Fibroblast of skin of abdomen (primary cell): ENCODE results near the gene MRPL1.
"Not testable (repeated sequence)": the region's sequence is repeated elsewhere in the genome, so short reads cannot be mapped to it uniquely, and the experiment has no call there.

Source experiments
- DNase-seq: peaks from one replicate; pipeline ENCODE4 v3.0.0-alpha.2; 2013

MRPL1 gene

DNA sequence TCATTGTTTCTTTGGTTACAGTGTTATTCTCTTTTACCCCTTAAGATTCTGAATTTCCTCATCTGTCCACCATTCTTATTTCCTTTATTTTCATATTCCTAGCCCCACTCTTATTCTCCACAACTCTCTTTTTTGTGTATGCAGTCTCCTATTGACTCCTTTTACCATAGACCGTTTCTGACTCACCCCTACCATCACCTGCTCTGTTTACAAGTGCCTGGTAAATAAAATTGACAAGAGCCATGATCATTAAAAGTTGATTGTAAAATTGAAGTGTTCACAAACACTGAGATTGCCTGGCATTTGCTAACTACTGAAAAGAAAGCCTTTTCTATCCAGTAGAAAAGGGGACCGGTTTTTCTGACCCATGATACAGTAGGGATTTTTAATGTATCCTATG is 54.4 kb downstream of the MRPL1 start:
- DNase-seq: no peak

DNA sequence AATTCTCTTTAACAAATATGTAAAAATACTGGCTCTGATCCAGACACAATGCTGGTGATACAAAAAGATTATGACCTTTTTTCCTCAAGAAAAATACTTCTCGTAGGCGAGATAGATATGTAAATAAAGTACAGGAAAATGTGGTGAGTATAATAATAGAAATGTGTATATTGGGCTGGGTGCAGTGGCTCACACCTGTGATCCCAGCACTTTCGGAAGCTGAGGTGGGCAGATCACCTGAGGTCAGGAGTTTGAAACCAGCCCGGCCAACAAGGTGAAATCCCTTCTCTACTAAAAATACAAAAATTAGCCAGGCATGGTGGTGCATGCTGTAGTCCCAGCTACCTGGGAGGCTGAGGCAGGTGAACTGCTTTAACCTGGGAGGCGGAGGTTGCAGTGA is 55.0 kb downstream of the MRPL1 start:
- no peak for DNase-seq

DNA sequence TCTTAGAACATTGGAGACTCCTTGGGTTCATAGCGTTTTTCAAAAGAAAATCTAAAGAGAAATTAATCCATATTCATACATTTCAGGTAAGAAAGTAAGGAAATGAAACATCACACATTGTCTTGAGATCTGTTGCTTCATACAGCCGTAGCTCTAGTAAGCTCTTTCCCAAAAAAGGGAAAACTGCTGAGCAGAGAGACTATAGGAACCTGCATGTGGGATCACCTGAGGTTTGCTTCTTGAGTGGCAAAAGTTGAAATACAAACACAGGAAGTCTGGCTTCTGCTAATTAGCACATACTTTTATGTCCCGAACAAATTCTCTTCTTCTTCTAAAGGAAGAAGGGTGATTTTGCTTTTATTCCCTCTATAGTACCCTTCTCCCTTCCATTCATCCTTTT is 57.7 kb downstream of the MRPL1 start:
- no peak for DNase-seq

DNA sequence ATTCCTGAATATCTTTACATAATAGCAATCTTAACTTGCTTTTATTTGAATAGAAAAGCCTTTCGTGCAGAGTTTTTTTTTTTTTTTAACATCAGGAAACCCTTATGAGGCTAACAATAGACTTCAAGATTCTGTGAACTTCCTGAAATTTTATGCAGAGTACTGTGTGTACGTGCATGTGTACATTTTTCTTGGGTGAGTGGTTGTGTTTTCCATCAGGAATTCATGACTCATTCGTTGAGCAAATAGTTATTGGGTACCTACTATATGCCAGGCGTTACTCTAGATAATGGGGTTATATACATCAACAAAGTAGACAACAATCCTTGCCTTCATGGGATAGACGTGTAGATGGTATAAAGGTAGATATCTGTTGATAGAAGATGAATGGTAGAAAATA is 59.1 kb downstream of the MRPL1 start:
- peak; percentile 90 for DNase-seq

DNA sequence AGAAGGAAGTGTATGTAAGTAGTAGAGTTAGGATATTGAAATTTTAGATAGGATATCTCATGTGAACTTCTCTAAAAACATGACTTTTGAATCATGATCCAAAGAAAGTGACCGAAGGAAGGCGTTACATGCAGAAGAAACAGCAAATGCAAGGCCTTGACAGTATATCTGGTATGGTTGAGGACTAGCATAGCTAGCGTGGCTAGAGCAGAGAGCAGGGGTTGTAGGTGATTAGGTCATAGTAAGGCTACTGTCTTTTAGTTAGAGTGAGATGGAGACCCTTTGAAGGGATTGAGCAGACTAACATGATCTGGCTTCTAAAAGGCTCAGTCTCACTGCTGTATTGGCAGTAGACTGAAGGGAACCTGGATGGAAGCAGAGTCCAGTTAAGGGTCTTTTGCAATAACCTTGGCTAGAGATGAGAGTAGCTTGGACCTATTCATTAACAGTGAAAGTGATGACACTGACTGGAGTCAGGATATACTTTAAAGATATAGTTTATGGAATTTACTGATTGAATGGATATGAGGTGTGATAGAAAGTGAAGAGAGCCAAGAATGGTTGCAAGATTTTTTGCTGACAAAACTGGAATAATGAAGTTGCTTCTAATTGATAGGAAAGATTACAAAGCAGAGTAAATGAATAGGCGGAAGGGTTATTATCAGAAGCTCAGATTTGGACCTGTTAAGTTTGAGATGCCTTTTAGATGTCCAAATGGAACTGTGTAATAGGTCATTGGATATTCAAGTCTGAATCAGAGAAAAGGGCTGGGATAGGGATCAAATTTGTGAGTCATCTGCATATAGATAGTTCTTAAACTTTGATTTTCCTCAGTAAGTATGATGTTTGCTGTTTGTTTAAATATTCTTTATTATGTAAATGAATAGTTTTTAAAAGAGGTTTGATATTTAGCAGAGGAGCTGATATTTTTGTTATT is 59.8 kb downstream of the MRPL1 start:
- peak; percentile 27 for DNase-seq

DNA sequence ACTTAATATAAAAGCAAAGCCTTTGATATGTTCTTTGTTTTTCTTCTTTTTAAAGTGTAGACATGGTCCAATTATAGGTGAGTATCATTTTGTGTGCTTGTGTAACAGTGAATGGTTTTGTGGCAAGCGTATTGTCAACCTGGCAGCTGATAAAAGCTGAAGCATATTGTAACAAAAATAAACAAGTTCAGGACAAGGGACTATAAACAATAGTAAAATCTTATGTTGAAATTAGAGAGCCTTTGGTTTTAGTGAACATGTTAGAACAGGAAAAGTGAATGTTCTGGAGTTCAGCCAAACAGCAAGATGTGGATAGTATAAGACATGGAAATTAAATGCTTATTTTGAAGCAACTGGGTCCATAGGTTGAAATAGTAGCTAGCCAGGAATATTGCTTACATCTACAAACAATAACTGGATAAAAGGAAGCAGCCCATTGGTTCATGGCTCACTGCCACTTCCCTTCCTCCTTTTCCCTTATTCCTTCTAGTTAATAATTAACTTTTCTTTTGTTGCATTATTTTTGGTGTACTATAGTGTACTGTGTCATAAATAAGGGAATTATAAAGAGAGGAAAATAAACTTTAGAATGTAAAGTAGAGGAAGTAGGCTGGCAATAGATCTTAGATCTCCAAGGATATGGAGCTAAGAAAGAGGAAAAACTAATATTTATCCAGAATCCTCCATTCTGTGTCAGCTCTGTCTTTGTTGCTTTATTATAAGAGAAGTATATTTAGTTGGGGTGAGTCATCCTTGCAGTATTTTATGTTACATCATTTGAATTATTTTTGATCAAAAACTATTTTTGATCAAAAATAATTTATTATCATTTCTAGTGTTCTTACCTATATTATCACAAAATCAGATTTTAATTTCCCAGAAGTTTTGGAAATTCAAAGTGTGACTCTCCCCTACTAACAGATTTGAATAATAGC is 65.6 kb downstream of the MRPL1 start:
- DNase-seq: peak; percentile 23

DNA sequence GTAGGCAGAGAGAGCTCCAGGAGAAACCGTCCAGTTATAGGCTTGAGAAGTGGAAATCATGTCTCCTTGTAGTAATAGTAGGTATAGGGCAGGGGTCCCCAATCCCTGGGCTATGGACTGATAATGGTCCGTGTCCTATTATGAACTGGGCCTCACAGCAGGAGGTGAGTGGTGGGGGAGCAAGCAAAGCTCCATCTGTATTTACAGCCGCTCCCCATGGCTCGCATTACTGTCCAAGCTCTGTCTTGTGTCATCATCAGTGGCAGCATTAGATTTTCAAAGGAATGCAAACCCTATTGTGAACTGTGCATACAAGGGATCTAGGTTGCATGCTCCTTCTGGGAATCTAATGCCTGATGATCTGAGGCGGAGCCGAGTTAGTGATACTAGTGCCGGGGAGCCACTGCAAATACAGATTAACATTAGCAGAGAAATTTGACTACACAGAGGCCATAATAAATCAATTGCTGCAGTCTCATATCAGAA is 67.6 kb downstream of the MRPL1 start:
- DNase-seq: no peak

DNA sequence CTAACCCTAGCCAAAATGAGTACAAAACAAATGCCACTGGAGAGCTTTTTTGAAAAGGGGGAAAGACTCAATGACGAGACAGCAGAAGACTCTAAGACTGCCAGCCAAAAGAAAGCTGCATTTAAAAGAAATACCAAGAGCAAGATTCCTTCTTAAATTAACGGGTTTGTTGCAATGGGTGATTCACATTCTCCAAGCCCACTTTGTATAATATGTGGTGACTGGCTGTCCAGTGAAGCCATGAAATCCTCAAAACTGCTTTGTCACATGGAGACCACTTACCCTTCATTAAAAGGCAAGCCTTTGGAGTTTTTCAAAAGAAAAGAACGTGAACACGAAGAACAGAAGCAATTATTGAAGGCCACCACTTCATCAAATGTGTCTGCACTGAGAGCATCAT is 68.2 kb downstream of the MRPL1 start:
- DNase-seq: peak; percentile 16

DNA sequence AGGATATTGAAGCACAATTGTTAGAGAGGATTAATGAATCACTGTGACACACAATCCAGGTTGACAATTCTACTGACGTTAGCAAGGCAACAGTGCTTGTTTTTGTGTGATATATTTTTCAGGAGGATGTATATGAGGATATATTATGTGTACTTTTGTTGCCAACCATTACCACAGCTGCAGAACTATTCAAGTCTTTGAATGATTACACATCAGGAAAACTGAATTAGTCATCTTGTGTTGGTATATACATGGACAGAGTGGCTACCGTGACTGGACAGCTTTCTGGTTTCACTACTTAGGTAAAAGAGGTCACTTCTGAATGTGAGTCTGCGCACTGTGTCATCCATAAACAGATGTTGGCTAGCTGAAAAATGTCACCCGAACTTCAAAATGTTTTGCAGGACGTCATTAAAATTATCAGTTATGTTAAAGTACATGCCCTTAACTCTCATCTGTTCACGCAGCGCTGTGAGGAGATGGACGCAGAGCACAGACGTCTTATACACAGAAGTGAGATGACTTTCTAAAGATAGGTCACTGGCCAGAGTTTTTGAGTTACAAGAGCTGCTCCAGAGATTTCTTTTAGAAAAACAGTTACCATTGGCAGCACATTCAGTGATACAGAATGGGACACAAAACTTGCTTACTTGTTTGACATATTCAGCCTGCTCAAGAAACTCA is 69.0 kb downstream of the MRPL1 start:
- DNase-seq: peak; percentile 60

DNA sequence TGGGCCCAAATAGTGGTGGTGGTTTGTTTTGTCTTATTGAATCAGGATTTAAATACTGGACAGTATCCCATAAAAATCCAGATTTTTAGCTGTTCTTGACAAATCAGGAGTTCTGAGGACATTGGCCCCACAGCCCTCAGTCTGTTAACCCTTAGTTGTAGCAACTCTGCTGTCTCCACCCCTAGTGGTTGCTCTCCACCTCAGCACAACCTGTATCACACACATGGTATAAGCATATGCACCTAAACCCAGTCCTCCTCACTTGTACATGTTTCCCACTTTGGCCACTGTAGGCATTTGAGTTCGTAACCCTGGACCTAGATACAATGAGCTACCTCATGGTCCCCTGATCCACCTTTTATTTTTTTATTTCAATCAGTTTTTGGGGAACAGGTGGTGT is 75.9 kb downstream of the MRPL1 start:
- no peak for DNase-seq

DNA sequence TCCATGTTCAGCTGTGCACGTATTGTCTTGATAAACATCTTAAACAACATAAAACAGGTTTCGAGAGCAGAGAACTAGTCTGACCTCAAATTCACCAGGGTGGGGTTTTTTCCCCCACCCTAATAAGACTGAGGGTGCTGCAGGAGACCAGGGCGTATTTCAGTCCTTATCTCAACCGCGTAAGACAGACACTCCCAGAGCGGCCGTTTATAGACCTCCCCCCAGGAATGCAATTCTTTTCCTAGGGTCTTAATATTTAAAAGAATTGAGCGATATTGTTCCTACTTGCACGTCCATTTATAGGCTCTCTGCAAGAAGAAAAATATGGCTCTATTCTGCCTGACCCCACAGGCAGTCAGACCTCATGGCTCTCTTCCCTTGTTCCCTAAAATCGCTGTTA is 83.3 kb downstream of the MRPL1 start:
- DNase-seq: not testable (repeated sequence)

DNA sequence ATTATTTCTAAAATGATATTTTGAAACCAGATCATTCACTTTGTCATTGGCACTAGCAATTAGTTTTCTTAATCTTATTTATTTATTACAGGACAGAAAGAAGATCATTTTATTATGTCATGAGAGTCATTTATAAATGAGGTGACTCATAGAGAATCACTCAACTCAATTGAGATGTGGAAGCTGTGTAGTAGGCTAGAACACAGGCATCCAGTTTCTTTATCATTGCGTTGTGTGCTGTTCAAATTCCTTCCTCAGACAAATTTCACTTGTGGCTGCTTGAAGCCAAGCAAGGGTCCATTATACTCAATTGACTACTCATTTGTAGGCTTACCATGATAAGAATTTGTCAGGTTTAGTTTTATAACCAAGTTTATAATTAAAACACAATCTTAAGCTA is 87.6 kb downstream of the MRPL1 start:
- DNase-seq: no peak

DNA sequence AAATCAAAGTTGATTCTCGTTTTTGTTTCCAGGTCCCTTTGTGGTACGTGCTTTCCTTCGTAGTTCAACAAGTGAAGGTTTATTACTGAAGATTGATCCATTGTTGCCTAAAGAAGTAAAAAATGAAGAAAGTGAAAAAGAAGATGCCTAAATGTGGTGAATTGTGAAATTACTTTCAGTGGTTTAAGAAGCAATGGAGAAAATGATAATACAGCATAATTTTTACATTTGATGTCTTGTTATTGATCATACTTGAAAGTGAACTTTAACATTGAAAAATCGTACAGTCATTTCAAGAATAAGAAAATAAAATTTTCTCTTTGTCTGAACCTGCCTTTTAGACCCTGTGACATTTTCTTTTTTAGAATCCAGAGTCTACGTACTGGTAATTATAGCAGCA is 89.8 kb downstream of the MRPL1 start:
- no peak for DNase-seq

DNA sequence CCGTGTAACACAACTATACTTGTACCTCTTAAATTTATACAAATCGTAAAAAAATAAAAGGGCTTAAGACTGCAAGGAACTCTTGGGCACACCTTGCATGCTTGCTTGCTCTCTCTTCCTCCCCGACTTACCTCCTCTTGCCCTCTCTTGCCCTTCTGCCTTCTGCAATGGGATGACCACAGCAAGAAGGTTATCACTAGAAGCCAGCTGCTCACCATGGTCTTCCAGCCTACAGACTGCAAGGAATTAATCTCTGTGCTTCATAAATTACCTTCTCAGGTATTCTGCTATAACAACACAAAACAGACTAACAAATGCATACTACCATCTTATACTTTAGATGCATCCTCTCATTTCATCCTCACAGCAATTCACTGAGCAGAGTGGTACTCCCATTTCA is 92.1 kb downstream of the MRPL1 start:
- DNase-seq: no peak

DNA sequence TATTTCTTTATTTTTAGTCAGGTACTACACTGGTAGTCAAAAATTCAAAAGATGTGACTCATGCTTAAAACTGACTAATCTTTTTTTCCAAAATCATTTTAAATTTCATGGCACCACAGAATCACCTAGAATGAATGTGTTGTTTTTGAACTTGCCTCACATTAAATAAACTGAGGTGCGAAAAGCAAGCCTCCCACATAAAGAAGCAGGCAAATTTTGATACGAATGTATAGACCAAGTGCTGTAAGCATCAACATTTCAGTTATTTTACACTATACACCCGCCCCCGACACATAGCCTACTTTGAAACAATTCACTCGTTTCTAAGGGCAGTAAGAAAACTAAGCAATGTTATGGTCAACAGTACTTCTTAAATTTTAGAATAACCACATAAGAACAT is 94.3 kb downstream of the MRPL1 start:
- no peak for DNase-seq

DNA sequence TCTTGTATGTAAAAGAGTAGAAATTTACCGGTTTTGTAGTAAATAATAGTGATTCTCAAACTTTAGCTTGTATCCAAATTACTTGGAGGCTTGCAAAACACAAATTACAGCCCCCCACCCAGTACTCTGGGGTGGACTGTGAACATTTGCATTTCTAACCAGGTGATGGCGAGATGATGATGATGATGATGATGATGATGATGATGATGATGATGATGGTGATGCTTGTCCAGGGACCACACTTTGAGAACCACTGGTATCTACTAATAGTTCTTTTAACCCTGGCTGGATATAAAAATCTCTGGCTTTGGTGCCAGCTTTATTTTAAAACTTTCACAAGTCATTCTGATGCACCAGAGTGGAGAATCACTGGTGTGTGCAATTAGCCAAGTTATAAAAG is 96.3 kb downstream of the MRPL1 start:
- no peak for DNase-seq

DNA sequence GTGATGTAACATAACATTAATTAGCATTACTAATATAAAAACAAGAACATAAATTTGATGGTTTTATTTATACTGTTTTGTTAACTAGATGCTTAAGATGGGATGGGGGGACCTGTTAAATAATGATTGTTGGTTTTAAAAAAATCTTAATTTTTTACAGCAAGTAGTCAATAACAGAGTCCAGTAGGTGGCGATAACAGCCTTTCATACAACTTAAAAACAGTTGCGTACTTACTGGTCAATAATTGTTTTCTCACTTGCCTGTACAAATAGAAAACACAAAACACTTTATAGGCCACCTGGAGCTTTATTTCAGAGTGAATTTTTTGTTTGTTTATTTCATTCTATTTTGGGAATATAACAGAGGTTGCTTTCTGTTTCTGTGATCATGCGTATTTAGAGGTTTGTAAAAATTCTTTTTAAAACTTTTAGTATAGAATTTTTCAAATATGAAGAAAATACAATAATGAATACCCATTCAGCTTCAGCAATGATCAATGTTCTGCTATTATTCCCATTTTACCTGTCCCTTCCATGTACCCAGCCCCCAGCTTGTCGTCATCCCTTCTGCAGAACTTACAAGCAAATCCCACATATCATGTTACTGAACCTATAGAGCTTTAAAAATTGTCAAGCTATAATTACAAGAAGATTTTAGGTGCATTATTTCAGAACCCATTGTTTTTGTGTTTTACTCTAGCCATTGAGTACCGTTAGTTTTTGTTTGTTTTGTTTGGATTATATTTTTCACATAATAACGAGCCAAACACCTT is 97.1 kb downstream of the MRPL1 start:
- peak; percentile 45 for DNase-seq

DNA sequence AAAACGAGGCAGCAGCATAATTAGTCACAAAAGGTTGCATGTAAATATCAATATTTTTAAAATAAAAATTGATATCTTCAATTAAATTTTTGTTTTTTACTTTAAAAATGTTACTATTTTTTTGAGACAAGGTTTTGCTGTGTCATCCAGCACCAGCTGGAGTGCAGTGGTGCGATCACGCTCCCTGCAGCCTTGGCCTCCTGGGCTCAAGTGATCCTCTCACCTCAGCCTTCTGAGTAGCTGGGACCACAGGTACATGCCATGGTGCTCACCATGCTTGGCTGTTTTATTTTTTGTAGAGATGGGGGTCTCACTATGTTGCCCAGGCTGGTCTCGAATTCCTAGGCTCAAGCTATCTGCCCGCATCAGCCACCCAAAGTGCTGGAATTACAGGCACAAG is 97.7 kb downstream of the MRPL1 start:
- no peak for DNase-seq

DNA sequence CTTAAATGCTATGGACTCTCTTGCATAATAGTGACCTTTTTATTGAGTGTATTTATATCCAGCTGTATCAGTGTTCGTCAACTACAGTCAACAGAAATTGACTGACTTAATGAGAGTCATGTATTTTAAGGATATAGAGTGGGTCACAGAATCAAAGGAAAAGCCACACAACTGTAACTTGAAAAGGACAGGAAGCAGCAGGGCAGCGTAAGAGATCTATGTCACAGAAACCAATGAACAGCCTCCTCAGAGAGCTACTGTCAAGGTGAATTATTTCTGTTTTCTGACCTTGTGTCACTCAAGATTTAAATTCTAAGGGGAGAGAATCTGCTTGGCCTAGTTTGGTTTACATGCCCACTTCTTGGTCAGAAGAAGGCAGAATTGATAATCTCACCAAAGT is 100.4 kb downstream of the MRPL1 start:
- DNase-seq: no peak

DNA sequence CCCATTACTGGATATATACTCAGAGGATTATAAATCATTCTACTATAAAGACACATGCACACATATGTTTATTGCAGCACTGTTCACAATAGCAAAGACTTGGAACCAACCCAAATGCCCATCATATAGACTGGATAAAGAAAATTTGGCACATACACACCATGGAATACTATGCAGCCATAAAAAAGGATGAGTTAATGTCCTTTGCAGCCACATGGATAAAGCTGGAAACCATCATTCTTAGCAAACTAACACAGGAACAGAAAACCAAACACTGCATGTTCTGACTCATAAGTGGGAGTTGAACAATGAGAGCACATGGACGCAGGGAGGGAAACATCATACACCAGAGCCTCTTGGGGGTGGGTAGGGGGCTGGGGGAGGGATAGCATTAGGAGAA is 111.0 kb downstream of the MRPL1 start:
- DNase-seq: not testable (repeated sequence)

DNA sequence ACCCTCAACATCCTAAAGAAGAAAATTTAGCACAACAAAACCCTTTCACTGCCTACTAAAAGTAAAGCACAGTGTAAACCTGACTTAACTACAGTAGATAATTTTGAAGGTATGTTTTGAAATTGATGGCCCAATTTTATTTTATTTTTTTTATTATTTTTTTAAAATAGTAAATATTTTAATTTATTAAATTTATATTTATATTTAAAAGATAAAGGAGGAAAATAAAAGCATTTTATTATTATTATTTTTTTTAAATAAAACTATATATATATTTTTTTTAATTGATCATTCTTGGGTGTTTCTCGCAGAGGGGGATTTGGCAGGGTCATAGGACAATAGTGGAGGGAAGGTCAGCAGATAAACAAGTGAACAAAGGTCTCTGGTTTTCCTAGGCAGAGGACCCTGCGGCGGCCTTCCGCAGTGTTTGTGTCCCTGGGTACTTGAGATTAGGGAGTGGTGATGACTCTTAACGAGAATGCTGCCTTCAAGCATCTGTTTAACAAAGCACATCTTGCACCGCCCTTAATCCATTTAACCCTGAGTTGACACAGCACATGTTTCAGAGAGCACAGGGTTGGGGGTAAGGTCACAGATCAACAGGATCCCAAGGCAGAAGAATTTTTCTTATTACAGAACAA is 120.4 kb downstream of the MRPL1 start:
- DNase-seq: not testable (repeated sequence)
